Activated CD4-positive, alpha-beta T cell treated with anti-CD3 and anti-CD28 coated beads, Interleukin-2, Interleukin-6, amounts not matched to agents 100 ng/mL and 50 ng/mL, durations not matched to agents 16 hours and 8 hours (primary cell): ENCODE measurements around the gene PTRH2.
"Not testable (repeated sequence)": the region's sequence is repeated elsewhere in the genome, so short reads cannot be mapped to it uniquely, and the experiment has no call there.

ENCODE experiments used
- DNase-seq: peaks from one replicate; pipeline ENCODE4 v3.0.0-alpha.2; 2020

The PTRH2 gene

GRCh38 chr17:59666235-59666634 lies 41.0 kb downstream of the PTRH2 start:
- no peak for DNase-seq

GRCh38 chr17:59656624-59657023 lies 50.6 kb downstream of the PTRH2 start:
- not testable (repeated sequence) for DNase-seq

- DNase-seq = no peak
Observed at GRCh38 chr17:59652119-59652518, 55.1 kb downstream of the PTRH2 start.

GRCh38 chr17:59651346-59651745 lies 55.9 kb downstream of the PTRH2 start:
- DNase-seq = peak; percentile 35

- DNase-seq = no peak
Observed at GRCh38 chr17:59650642-59651041, 56.6 kb downstream of the PTRH2 start.

GRCh38 chr17:59649886-59650285 lies 57.3 kb downstream of the PTRH2 start:
- no peak for DNase-seq
